Fibroblast of lung (primary cell): ENCODE data around the gene FOXB2. TPM values are rescaled to one million over a fixed set of nuclear protein-coding genes. Genes with fewer than 3 reads are reported as not detected.

Experiments
- DNase-seq, 2 donors: peaks; one replicate each; pipeline versions ENCODE4 v3.0.0 to v3.0.0-alpha.2; 2010; ENCODE audit warnings: low read depth in 2 of 2
- H2AFZ ChIP-seq: 2 replicates; pipeline ENCODE4 v1.5.1; 2012; ENCODE audit warnings: low read length, control low read depth, inconsistent platforms
- H3K27ac ChIP-seq: 2 replicates; pipeline ENCODE4 v1.5.1; 2011; ENCODE audit warnings: low read length, control low read depth; ENCODE audit not compliant: insufficient read depth
- H3K27me3 ChIP-seq: 2 replicates; pipeline ENCODE4 v1.5.1; 2011; ENCODE audit warnings: mild to moderate bottlenecking, low read length; ENCODE audit not compliant: control insufficient read depth, insufficient read depth
- H3K36me3 ChIP-seq: 2 replicates; pipeline ENCODE4 v1.5.1; 2011; ENCODE audit warnings: low read length; ENCODE audit not compliant: control insufficient read depth, insufficient read depth
- H3K4me1 ChIP-seq: 2 replicates; pipeline ENCODE4 v1.5.1; 2011; ENCODE audit warnings: low read length; ENCODE audit not compliant: control insufficient read depth, insufficient read depth; ENCODE audit errors: extremely low read depth
- H3K4me2 ChIP-seq: 2 replicates; pipeline ENCODE4 v1.5.1; 2011; ENCODE audit warnings: low read length, control low read depth; ENCODE audit not compliant: insufficient read depth; ENCODE audit errors: extremely low read depth
- H3K4me3 ChIP-seq, 4 experiments: fragments of 200-600 bp in 1 of 4; sonication (generic) in 1 of 4; replicated peaks in 1 of 4; 2 replicates each; pipeline ENCODE4 v1.5.1; 2011 to 2016; ENCODE audit warnings: low read length in 4 of 4, low read depth in 3 of 4, mild to moderate bottlenecking in 3 of 4, control low read depth in 2 of 4, inconsistent platforms in 1 of 4, mixed read lengths in 1 of 4; ENCODE audit not compliant: insufficient read depth in 1 of 4; ENCODE audit errors: control extremely low read depth in 1 of 4
- H3K79me2 ChIP-seq: 2 replicates; pipeline ENCODE4 v1.5.1; 2012; ENCODE audit warnings: mild to moderate bottlenecking, low read length, inconsistent platforms; ENCODE audit not compliant: control insufficient read depth, insufficient read depth
- H3K9ac ChIP-seq: 2 replicates; pipeline ENCODE4 v1.5.1; 2011; ENCODE audit warnings: mild to moderate bottlenecking, low read length, control low read depth; ENCODE audit not compliant: insufficient read depth
- H3K9me3 ChIP-seq: 2 replicates; pipeline ENCODE4 v1.5.1; 2012; ENCODE audit warnings: low read depth, low read length; ENCODE audit not compliant: control insufficient read depth, insufficient read depth
- H4K20me1 ChIP-seq: 2 replicates; pipeline ENCODE4 v1.5.1; 2011; ENCODE audit warnings: low read length; ENCODE audit not compliant: control insufficient read depth, insufficient read depth; ENCODE audit errors: extremely low read depth
- EZH2 ChIP-seq: IDR thresholded peaks from 2 replicates; pipeline ENCODE4 v1.5.1; 2012; ENCODE audit warnings: low read length, control low read depth, mild to moderate bottlenecking; ENCODE audit errors: missing control alignments
- polyA plus RNA-seq, 2 donors: library from polyadenylated mRNA; depleted of rRNA in 1 of 2; stranded (reverse) in 1 of 2; unstranded in 1 of 2; fragments of >200 nt; gene quantifications; 2 replicates each; pipeline ENCODE4 v1.2.1, GENCODE V29; 2011 to 2012; ENCODE audit warnings: missing spikeins in 1 of 2
- total RNA-seq: library from RNA; depleted of rRNA; stranded (reverse); fragments of >200 nt; gene quantifications from 2 replicates; pipeline ENCODE4 v1.2.1, GENCODE V29; 2014
- TF ChIP-seq, protein P1 (sequence below), 2 donors: IDR thresholded peaks in 1 of 2; conservative IDR thresholded peaks in 1 of 2; 1 replicate in 1 of 2; 2 replicates in 1 of 2; pipeline ENCODE4 v1.5.1; 2011 to 2012; ENCODE audit warnings: low read length in 2 of 2, control low read depth in 1 of 2, inconsistent platforms in 1 of 2, low read depth in 1 of 2, mild to moderate bottlenecking in 1 of 2

The FOXB2 gene
- total and polyA plus RNA-seq, 2 donors (not counting 1 experiment from before 2014, with no cell fraction given): not detected

DNA sequence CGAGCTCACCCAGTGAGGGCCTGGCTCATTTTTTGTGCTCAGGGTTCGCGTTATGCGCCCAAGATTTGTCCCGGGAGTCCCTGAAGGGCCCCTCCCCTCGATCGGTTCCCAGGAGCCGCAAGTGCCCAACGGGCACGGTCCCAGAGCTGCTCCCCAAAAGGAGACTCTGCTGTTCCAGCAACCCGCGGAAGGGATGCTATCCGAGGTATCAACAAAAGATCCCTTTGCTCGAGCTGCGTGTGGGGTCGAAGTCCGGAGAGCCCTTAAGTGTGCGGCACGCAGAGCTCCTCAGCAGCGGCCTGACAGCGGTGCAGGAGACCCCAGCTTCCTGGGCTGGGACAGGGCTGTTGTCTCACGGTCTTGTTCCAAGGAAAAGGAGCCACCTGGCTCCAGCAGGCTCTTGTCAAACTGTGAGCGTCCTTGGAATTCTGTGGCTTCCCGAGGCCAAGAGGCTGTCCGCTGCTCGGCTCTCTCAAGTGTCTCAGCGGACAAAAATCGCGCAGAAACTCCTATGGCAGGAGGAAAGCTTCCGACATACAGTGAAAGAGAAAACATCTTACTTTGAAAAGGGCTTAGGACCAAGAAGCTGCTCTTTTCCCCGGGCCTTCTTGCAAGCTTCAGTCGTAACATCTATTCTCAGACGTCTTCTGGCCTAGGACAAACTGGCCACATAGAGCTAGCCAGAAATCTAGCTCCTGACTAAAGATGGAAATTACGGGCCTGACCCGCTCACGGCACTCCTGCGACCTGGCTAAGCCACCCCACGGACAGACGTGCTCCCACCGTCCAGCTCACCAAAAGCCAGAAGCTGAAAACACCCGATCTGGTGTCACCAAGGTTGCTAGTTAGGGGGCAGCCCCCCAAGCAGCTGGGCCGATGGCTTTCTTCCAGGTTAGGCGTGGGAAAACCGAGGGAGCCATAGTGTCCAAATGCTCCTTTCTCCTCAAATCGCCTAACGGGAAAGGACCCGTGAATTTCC, 2.6 kb upstream of the FOXB2 start:
- Histone ChIP-seq H4K20me1 (no peaks in the 10 kb centered on the region), H3K27ac (no peak overlapping the region), H3K9ac (no peak overlapping the region), H3K4me1 (no peaks in the 10 kb centered on the region), H3K36me3 (no peaks in the 10 kb centered on the region), H3K27me3 (peaks cover 93% of the 10 kb centered on the region), H3K9me3 (no peaks in the 10 kb centered on the region), H2AFZ (no peak overlapping the region), H3K79me2 (no peaks in the 10 kb centered on the region), H3K4me3 (no peak overlapping the region), H3K4me2 (no peak overlapping the region)
- no peak for DNase-seq
- TF ChIP-seq EZH2: peak; percentile 85
- TF ChIP-seq, protein P1, sequence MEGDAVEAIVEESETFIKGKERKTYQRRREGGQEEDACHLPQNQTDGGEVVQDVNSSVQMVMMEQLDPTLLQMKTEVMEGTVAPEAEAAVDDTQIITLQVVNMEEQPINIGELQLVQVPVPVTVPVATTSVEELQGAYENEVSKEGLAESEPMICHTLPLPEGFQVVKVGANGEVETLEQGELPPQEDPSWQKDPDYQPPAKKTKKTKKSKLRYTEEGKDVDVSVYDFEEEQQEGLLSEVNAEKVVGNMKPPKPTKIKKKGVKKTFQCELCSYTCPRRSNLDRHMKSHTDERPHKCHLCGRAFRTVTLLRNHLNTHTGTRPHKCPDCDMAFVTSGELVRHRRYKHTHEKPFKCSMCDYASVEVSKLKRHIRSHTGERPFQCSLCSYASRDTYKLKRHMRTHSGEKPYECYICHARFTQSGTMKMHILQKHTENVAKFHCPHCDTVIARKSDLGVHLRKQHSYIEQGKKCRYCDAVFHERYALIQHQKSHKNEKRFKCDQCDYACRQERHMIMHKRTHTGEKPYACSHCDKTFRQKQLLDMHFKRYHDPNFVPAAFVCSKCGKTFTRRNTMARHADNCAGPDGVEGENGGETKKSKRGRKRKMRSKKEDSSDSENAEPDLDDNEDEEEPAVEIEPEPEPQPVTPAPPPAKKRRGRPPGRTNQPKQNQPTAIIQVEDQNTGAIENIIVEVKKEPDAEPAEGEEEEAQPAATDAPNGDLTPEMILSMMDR (conservative IDR thresholded peaks at IDR 0.05 in 1 of 2, IDR thresholded peaks at IDR 0.05 in 1 of 2; ENCODE audit: low read depth in 1 of 2, low read length in 2 of 2): no peak

- no peak overlapping the region for H3K4me3 ChIP-seq
- peaks cover 93% of the 10 kb centered on the region for H3K27me3 ChIP-seq
- H3K27ac ChIP-seq: no peak overlapping the region
- no peak for DNase-seq
- H3K4me2 ChIP-seq: no peak overlapping the region
- no peaks in the 10 kb centered on the region for H3K79me2 ChIP-seq
- no peak overlapping the region for H3K9ac ChIP-seq
- H4K20me1 ChIP-seq: no peaks in the 10 kb centered on the region
- no peaks in the 10 kb centered on the region for H3K36me3 ChIP-seq
- H3K9me3 ChIP-seq: no peaks in the 10 kb centered on the region
- TF ChIP-seq, protein P1 (conservative IDR thresholded peaks at IDR 0.05 in 1 of 2, IDR thresholded peaks at IDR 0.05 in 1 of 2; ENCODE audit: low read depth in 1 of 2, low read length in 2 of 2): no peak
- TF ChIP-seq EZH2: no peak
- no peaks in the 10 kb centered on the region for H3K4me1 ChIP-seq
- no peak overlapping the region for H2AFZ ChIP-seq
These were observed 2.0 kb upstream of the FOXB2 start for GRCh38 chr9:77017505-77017894.

DNA sequence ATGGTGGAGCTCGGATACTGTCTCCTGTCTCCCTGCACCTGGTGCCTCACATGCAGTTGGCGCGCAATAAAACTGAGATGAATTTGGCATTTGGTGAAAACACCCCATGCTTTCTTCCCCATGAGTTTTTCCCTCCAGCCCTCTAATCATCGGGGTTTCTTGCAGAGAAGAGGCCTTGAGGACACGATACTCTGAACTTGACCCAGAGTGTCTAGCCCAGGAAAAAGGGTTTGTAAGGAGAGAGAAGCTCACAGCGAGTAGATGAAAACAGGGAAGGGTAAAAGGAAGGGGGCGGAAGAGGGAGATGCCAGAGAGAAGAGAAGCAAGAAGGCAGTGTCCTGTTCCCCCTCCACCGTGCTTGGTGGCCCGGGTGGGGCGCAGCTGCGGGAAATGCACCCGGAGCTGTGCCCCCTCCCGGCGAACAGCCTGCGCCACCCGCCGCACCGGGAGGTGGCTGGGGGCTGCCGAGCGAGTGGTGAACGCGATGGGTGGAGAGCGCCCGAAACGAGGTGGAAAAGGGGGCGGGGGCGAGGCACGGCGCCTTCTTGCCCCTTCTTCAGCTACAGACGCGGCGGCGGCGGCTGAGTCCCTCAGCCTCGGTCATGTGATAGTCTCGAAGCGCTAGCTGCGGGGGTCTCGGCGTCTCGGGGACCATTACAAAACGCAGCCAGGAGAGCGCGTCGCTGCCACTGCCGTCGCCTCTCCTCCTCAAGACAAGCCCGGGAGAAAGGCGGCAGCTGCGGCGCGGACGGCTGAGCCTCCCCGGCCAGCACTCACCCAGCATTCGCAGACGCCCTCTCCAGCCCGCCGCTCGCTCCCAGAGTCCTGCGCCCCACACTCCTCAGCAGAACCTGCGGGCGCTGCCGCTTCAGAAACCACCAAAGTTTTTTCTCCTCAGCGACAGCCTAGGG, 1.1 kb upstream of the FOXB2 start:
- Histone ChIP-seq H3K4me3 (no peak overlapping the region), H3K4me2 (no peak overlapping the region)
- no peak for DNase-seq

More for the DNA sequence above, 1.1 kb upstream of the FOXB2 start:
- Histone ChIP-seq H3K27me3 (peaks cover 96% of the 10 kb centered on the region), H2AFZ (no peak overlapping the region), H3K9me3 (no peaks in the 10 kb centered on the region), H3K36me3 (no peaks in the 10 kb centered on the region), H3K27ac (no peak overlapping the region), H3K4me1 (no peaks in the 10 kb centered on the region), H3K79me2 (no peaks in the 10 kb centered on the region), H4K20me1 (no peaks in the 10 kb centered on the region), H3K9ac (no peak overlapping the region)
- TF ChIP-seq, protein P1 (conservative IDR thresholded peaks at IDR 0.05 in 1 of 2, IDR thresholded peaks at IDR 0.05 in 1 of 2; ENCODE audit: low read depth in 1 of 2, low read length in 2 of 2): no peak
- TF ChIP-seq EZH2: no peak
